Measurements from ENCODE around the gene TDO2.

- no peak for TF ChIP-seq CTCF (conservative IDR thresholded peaks at IDR 0.05; ENCODE audit: low read length)
- no peak for TF ChIP-seq EZH2phosphoT487 (IDR thresholded peaks at IDR 0.05; ENCODE audit: borderline replicate concordance)
These were observed 63.4 kb downstream of the TDO2 start for GRCh38 chr4:155966731-155967395.

Data from Loucy (cell line).